Loucy (cell line): Measurements from ENCODE around the gene FAM9B.

Source experiments
- H2AFZ ChIP-seq: fragments of 200-600 bp; sonication (generic); 2 replicates; pipeline ENCODE4 v1.6.0; 2016; ENCODE audit warnings: antibody characterized with exemption, mild to moderate bottlenecking, low read length, moderate library complexity
- H3F3A ChIP-seq: fragments of 200-600 bp; 2 replicates; pipeline ENCODE4 v1.6.0; 2016; ENCODE audit warnings: antibody characterized with exemption, low read depth, mild to moderate bottlenecking
- H3K27me3 ChIP-seq: fragments of 200-600 bp; sonication (generic); 2 replicates; pipeline ENCODE4 v1.6.1; 2014; ENCODE audit warnings: low read length, mild to moderate bottlenecking; ENCODE audit not compliant: insufficient read depth, poor library complexity, severe bottlenecking
- H3K36me3 ChIP-seq: fragments of 200-600 bp; sonication (generic); 2 replicates; pipeline ENCODE4 v1.6.1; 2016; ENCODE audit warnings: low read length; ENCODE audit not compliant: insufficient read depth
- H3K4me1 ChIP-seq: fragments of 200-600 bp; sonication (generic); 2 replicates; pipeline ENCODE4 v1.5.1; 2014; ENCODE audit warnings: low read length, mild to moderate bottlenecking; ENCODE audit not compliant: insufficient read depth, poor library complexity, severe bottlenecking
- H3K4me2 ChIP-seq: fragments of 200-600 bp; sonication (generic); 2 replicates; pipeline ENCODE4 v1.6.0; 2014; ENCODE audit warnings: antibody characterized with exemption, low read length, low read depth, mild to moderate bottlenecking; ENCODE audit not compliant: poor library complexity, severe bottlenecking
- H3K4me3 ChIP-seq: fragments of 200-600 bp; sonication (generic); 2 replicates; pipeline ENCODE4 v1.5.1; 2014; ENCODE audit warnings: low read length, mild to moderate bottlenecking, mixed read lengths; ENCODE audit not compliant: poor library complexity, severe bottlenecking
- H3K79me2 ChIP-seq: fragments of 200-600 bp; sonication (generic); 2 replicates; pipeline ENCODE4 v1.6.1; 2014; ENCODE audit warnings: low read length; ENCODE audit not compliant: insufficient read depth
- H3K9ac ChIP-seq: fragments of 200-600 bp; sonication (generic); 2 replicates; pipeline ENCODE4 v1.6.0; 2014; ENCODE audit warnings: mild to moderate bottlenecking, low read depth, low read length, moderate library complexity; ENCODE audit not compliant: poor library complexity, severe bottlenecking
- H3K9me2 ChIP-seq: fragments of 200-600 bp; sonication (generic); replicated peaks from 2 replicates; pipeline ENCODE4 v1.6.1; 2016; ENCODE audit warnings: low read depth, low read length, mixed read lengths
- H3K9me3 ChIP-seq: fragments of 200-600 bp; sonication (generic); 2 replicates; pipeline ENCODE4 v1.6.1; 2014; ENCODE audit warnings: mild to moderate bottlenecking, antibody characterized with exemption, low read length, low read depth; ENCODE audit not compliant: insufficient read depth
- H4K20me1 ChIP-seq: fragments of 200-600 bp; sonication (generic); 2 replicates; pipeline ENCODE4 v1.6.0; 2014; ENCODE audit warnings: antibody characterized with exemption, low read length, mild to moderate bottlenecking; ENCODE audit not compliant: insufficient read depth, poor library complexity, severe bottlenecking
- CTCF ChIP-seq: fragments of 200-600 bp; sonication (generic); conservative IDR thresholded peaks from 2 replicates; pipeline ENCODE4 v1.5.1; 2014; ENCODE audit warnings: mild to moderate bottlenecking, antibody characterized with exemption, low read length
- EZH2phosphoT487 ChIP-seq: fragments of 200-600 bp; IDR thresholded peaks from 2 replicates; pipeline ENCODE4 v1.6.1; 2018; ENCODE audit warnings: antibody characterized with exemption, mild to moderate bottlenecking, moderate library complexity, borderline replicate concordance

The FAM9B gene

GRCh38 chrX:9033989-9034388 is at the start of gene FAM9B:
Gene FAM9B, minus strand, starts transcription at chrX:9034127. Its CDS starts 1,141 bp downstream, at chrX:9032986.
- Histone ChIP-seq H3K27me3 (no peaks in the 10 kb centered on the region), H3K36me3 (no peaks in the 10 kb centered on the region), H3F3A (no peaks in the 10 kb centered on the region), H3K79me2 (no peaks in the 10 kb centered on the region), H3K9ac (no peak within 1 kb of the TSS), H3K9me3 (no peaks in the 10 kb centered on the region), H3K4me2 (no peak within 1 kb of the TSS), H3K4me3 (no peak within 1 kb of the TSS), H3K4me1 (no peaks in the 10 kb centered on the region), H2AFZ (no peak within 1 kb of the TSS), H4K20me1 (no peaks in the 10 kb centered on the region), H3K9me2 (no peaks in the 10 kb centered on the region)
- TF ChIP-seq CTCF, result no peak

DNA sequence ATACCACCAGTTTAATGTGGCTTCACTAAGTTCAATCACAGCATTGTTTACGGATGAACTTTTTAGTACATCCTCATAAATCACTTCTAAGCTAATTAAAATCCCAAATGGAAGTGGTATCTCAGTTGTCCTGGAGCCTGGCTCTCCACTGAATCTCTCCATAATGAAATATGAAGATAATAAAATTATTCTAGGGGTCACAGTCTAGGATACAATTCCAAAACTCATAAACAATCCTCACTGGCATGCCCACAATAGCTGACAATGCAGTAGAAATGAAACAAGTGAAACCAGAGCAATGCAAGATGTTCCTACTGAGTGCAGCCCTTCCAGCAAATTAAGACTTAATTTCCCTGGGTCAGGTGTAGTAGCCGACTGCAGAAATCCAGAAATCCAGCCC is 47.3 kb upstream of the FAM9B start:
- H3F3A ChIP-seq, result no peaks in the 10 kb centered on the region

GRCh38 chrX:9074326-9074725 is 40.4 kb upstream of the FAM9B start:
- Histone ChIP-seq H2AFZ (no peak overlapping the region), H3F3A (no peaks in the 10 kb centered on the region), H3K4me1 (no peaks in the 10 kb centered on the region), H3K9me2 (no peaks in the 10 kb centered on the region), H3K9me3 (no peaks in the 10 kb centered on the region), H3K4me2 (no peak overlapping the region), H3K4me3 (no peak overlapping the region), H4K20me1 (no peaks in the 10 kb centered on the region), H3K27me3 (no peaks in the 10 kb centered on the region), H3K9ac (no peak overlapping the region), H3K79me2 (no peaks in the 10 kb centered on the region), H3K36me3 (no peaks in the 10 kb centered on the region)
- TF ChIP-seq EZH2phosphoT487 (no peak), CTCF (no peak)

More for the DNA sequence above, 47.3 kb upstream of the FAM9B start:
- Histone ChIP-seq H3K9me2 (no peaks in the 10 kb centered on the region), H3K4me1 (no peaks in the 10 kb centered on the region), H3K36me3 (no peaks in the 10 kb centered on the region), H3K4me3 (no peak overlapping the region), H3K4me2 (no peak overlapping the region), H4K20me1 (no peaks in the 10 kb centered on the region), H3K9ac (no peak overlapping the region), H3K27me3 (no peaks in the 10 kb centered on the region), H3K9me3 (no peaks in the 10 kb centered on the region), H2AFZ (no peak overlapping the region), H3K79me2 (no peaks in the 10 kb centered on the region)
- TF ChIP-seq EZH2phosphoT487 (no peak), CTCF (no peak)
